GM21381 (cell line): Measurements from ENCODE around the gene UBAP1L.
"Not testable (repeated sequence)": the region's sequence is repeated elsewhere in the genome, so short reads cannot be mapped to it uniquely, and the experiment has no call there.

Source experiments
- ATAC-seq: cut with Tn5 transposase; IDR thresholded peaks from one replicate; pipeline ENCODE4 v1.9.1; 2021; ENCODE audit warnings: mild to moderate bottlenecking, moderate library complexity; ENCODE audit not compliant: unreplicated experiment

UBAP1L gene

DNA sequence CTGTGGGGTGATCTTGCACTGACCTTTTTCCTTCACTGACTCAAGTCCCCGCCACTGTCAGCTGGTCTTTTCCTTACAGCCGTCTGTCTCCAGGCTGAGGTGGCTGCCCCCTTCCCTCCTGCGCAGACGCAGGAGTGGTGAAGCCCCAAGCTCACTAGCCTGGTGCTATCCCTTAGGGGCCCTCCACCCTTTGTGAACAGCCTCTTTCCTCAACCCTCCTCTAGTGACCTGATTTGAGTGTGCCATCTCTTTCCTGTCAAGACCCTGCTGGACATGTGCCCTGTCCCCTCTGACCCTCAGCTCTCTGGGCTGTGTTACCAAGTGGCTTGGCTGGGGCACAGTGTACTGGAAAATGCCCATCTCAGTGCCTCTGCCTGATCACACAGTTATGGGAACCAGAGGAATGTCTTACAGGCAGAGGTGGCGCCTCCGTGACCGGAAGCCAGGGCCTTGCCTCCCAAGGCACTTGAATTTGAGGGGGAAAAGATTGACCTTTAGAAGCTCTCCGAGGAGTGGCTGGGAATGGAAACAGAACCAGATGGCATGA is 29.7 kb downstream of the UBAP1L start:
- ATAC-seq: no peak

GRCh38 chr15:65084500-65085206 is 30.3 kb downstream of the UBAP1L start:
- ATAC-seq: no peak

DNA sequence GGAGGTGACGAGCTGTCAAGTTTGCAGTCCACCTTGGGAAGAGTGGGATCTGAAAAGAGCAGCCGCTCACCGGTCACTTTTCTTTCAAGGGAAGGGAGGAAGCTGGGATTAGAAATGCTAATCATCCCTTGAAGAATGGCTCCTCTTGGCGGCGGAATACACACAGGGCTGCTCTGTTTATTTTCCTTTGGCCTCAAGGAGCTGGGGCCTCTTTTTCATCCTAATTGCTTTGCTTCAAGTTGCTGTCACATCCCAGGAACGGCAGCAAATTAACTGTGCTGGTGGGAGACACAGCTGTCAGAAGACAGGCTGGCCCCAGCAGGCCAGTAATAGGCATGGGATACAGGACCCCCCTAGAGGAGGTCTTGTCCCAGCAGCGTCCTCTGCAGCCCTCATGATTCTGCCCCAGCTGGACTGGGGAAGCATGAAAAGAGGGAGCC is 31.7 kb downstream of the UBAP1L start:
- ATAC-seq: no peak

GRCh38 chr15:65082303-65082953 is 32.6 kb downstream of the UBAP1L start:
- ATAC-seq: no peak

- ATAC-seq: no peak
Measured at GRCh38 chr15:65081758-65082157, 33.2 kb downstream of the UBAP1L start.

- ATAC-seq: no peak
Measured at GRCh38 chr15:65081270-65081669, 33.7 kb downstream of the UBAP1L start.

DNA sequence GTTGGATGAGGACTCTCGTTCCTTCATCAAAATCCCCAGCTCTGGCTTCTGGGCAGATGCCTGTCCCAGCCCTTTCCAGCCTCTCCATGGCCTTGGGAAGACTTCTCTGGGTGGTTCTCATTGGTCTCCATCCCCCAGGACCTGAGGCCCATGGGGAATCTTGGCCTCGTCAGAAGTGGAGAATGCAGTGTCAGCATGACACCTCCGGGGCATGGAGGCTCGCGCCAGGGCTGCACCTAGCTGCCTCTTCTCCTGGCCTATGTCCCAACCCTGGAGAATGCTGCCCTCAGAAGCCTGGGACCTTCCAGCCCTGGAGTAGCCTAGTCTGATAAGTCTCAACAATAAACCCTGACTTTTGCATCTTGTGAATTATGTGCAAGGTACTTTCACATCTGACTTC is 35.4 kb downstream of the UBAP1L start:
- no peak for ATAC-seq

- no peak for ATAC-seq
Measured at GRCh38 chr15:65077981-65078352, 37.0 kb downstream of the UBAP1L start.

- ATAC-seq: no peak
Measured at GRCh38 chr15:65077291-65077980, 37.6 kb downstream of the UBAP1L start.

- ATAC-seq: no peak
Measured at GRCh38 chr15:65076486-65077290, 38.3 kb downstream of the UBAP1L start, which contains the start of gene KBTBD13. KBTBD13 (plus strand) TSS chr15:65076746; CDS start chr15:65076816, 70 bp downstream.

DNA sequence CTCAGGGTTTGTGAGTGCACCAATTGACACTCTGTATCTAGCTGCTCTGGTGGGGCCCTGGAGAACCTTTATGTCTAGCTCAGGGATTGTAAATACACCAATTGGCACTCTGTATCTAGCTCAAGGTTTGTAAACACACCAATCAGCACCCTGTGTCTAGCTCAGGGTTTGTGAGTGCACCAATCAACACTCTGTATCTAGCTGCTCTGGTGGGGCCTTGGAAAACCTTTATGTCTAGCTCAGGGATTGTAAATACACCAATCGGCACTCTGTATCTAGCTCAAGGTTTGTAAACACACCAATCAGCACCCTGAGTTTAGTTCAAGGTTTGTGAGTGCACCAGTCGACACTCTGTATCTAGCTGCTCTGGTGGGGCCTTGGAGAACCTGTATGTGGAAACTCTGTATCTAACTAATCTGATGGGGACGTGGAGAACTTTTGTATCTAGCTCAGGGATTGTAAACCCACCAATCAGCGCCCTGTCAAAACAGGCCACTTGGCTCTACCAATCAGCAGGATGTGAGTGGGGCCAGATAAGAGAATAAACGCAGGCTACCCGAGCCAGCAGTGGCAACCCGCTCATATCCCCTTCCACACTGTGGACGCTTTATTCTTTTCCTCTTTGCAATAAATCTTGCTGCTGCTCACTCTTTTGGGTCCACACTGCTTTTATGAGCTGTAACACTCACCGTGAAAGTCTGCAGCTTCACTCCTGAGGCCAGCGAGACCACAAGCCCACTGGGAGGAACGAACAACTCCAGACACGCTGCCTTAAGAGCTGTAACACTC is 39.2 kb downstream of the UBAP1L start:
- not testable (repeated sequence) for ATAC-seq

DNA sequence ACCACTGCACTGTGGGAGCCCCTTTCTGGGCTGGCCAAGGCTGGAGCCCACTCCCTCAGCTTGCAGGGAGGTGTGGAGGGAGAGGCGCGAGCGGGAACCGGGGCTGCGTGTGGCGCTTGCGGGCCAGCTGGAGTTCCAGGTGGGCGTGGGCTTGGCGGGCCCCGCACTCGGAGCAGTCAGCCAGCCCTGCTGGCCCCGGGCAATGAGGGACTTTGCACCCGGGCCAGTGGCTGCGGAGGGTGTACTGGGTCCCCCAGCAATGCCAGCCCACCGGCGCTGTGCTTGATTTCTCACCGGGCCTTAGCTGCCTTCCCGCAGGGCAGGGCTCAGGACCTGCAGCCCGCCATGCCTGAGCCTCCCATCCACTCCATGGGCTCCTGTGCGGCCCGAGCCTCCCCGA is 40.1 kb downstream of the UBAP1L start:
- not testable (repeated sequence) for ATAC-seq

- no peak for ATAC-seq
Measured at GRCh38 chr15:65072617-65073016, 42.4 kb downstream of the UBAP1L start.

GRCh38 chr15:65072027-65072426 is 43.0 kb downstream of the UBAP1L start:
- ATAC-seq: no peak

DNA sequence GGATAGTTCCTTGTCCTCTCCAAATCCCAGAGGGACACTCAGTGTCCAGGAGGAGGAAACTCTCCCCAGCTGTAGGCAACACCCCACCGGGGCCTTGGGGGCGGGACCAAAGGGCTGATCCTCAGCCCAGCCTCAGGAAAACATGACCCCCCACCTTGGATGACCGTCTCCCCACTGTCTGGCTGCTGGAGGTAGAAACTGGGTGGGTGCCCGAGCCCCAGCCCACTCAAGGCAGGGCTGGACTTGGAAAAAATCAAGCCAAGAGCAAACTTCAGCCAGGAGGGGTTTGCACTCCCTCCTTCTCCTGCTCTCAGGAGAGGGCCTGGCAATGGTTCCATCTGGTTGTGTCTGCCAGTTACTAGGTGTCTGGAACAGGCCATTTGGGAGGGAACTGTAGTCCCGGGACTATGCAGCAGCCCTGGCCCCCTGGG is 43.6 kb downstream of the UBAP1L start:
- ATAC-seq: no peak

- no peak for ATAC-seq
Measured at GRCh38 chr15:65069779-65070546, 45.0 kb downstream of the UBAP1L start.

- ATAC-seq: no peak
Measured at GRCh38 chr15:65069179-65069578, 45.8 kb downstream of the UBAP1L start.

GRCh38 chr15:65068403-65068788 is 46.6 kb downstream of the UBAP1L start:
- ATAC-seq: no peak
